DMS 273 (cell line): ENCODE results near the gene CBX1.
"Not testable (repeated sequence)": the region's sequence is repeated elsewhere in the genome, so short reads cannot be mapped to it uniquely, and the experiment has no call there.

Experiments used
- DNase-seq: peaks from one replicate; lab custom pipeline; 2025; ENCODE audit not compliant: unreplicated experiment; lab: John Stamatoyannopoulos, UW

CBX1 gene

DNA sequence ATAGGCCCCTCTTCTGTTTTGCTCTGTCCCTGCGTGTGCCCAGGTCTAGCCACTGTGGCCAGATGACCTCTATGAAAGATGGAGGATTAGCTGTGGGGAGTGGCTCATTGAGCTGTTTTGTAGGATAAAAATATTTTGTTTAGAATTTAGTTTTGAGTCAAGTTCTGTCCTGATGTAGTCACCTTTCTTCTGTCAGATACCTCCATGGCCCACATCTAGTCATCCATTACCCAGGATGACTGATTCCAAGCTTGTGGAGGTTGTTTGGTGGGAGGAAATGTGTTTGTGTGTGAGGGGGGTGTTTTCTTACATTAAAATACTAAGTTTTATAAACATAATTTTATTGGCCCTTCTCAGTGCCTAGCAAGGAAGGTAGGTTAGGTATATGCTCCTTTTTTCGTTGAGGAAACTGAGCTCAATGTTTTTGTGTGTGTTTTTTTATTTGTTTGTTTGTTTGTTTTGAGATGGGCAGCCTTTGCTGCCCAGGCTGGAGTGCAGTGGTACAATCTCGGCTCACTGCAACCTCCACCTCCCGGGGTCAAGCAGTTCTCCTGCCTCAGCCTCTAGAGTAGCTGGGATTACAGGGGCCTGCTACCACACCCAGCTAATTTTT, 22.6 kb upstream of the CBX1 start:
- no peak for DNase-seq

DNA sequence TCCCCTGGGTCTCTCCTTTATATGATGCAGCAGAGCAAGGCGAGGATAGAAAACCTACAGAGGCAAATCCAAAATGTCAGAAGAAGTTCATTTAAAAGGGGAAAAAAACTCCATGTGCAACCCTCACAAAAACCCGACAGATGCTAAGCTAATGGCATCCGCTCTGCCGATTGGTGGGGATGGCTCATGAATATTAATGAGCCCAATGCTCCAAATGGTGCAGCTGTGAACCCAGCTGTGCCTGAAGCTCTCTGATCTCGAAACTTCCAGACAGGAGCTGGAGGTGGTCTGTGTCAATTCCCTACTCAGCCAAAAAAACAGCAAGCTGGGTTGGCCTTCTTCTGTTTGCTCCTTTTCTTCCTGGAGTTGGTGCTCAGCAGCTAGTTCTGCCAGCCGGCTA, 21.8 kb upstream of the CBX1 start:
- DNase-seq = peak; percentile 96

DNA sequence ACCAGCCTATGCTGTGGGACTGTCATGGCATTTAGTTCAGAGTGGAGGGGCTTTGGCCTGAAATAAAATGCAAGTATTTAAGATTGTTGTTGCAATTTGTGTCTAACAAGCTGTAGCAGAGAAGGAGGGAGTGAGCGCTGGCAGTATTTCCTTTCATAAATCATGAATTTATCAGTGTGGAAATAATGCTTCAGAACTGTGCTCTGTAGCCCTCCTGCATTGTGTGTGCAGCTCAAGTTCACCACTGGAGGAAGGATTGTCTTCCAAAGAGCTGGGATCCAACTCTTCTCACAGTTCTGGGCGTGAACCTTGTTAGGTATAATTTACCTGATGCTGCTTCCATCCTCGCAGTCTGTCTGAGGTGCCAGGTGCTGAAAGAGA, 21.4 kb upstream of the CBX1 start:
- peak; percentile 67 for DNase-seq

DNA sequence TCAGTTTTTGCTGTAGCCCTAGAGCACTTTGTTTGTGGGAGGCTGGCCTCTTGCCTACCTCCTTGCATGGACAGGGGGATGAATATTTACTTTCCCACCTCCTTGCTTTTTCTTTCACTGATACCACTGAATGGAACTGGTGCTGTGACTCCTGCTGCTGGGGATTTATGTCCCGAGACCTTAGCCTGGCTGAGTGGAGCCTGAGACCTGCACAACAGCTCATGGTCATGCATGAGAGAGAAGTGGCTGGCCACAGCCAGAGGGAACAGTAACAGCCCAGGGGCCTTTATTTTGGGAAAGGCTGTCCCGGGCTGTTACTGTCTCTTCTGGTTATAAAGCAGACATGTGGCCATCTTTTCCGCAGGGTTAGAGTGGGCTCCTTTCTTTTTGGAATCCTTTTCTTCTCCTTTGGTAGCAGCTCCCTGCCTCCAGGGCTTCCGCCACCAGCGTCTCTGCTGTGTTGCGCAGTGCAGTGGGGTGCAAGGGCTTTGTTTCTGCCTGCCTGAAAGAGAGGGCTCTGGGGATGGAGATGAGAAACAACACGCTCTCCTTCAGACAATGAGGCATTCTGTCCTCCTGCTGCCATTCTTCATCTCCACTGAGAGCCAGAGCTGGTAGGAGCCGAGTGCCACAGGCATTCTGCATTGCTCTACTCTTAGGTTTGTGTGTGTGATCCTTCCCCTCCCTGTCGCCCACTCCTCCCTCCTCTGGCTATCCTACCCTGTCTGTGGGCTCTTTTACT, 20.8 kb upstream of the CBX1 start:
- DNase-seq = no peak

DNA sequence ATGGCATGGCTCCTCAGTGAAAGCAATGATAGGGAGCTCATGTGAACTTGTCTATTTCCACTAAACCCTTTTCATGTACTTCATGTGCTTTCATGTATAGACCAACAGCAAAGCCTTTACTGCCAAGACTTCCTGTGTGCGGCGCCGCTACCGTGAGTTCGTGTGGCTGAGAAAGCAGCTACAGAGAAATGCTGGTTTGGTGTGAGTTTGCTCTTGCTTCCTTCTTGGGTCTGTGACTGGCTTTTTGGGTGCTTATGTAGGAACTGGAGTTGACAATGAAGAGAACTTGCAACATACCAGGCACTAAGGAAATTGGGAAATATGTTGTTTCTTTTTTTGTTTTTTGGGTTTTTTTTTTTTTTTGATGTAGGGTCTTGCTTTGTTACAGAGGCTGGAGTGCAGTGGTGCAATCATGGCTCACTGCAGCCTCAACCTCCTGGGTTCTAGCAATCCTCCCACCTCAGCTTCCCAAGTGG, 12.0 kb upstream of the CBX1 start:
- DNase-seq = no peak

DNA sequence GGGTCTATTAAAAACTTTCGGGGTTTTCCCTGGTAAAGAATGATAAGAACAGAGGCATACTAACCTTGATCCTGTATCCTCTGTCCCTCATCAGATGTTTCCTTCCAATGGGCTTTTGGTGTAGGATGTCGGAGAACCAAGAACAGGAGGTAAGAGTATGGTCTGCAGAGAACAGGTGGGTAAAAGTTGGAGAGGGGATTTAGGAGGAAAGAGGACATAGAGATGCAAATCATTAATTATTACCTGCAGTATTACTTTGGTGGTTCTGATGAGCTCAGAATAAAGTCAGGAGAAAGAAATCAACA, 10.6 kb upstream of the CBX1 start:
- no peak for DNase-seq

DNA sequence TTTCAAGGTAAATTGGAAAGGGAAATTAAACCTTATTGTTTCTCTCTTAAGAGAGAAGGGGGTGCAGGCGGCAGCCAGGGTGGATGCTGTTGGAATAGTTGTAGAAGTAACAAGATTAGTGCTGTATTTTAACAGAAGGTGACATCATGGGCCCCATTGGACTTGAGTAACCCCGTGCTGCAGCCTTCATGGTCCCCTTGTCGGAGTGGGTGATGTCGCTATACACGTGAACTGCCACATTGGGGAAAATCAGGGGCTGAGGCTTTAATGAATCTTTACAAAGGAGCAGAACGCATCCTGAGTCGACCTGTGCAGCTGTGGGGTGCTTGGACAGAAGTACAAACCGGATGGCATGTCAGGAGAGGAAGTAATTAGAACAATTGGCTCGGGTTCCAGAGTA, 9.5 kb upstream of the CBX1 start:
- DNase-seq = no peak

DNA sequence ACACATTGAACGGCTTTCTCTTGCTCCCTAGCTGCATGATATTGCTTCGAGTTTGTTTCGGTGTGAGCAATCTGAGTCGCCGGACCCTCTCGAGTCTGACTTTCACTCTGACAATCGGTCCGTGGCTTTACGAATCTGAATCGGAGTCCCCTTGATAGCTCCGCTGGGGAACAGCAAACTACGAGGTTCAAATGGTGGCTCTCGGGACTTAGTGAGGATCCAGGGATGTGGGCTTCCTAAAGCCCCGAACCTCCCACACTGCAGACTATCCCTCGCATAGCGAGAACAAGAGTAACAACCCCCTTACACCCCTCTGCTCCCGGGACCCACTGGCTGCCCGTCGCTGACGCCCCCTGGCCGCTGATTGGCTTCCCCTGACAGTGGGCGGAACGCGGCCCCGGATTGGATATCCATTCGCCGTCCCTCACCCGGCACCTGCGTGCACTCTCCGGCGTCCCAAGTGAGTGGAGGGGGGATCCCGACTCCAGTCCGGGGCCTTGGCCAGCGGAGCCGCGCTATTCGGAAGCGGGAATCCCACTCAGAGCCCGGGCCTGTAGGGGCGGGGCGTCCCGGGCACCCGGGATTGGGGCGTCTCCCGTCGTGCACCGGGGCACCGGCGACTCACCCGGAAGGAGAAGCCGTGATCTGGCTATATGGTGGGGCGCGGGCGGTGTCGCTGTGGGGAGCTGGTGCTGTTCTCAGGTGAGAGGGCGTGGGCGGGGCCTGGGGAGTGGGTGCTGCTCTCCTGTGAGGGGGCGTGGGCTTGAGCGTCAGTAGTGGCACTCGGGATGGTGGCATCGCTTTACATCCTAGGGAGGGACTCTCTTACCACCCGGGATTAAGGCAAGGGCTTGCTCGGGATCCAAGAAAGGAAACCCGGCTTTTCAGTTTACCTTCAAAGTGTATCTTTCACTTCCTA, 6.1 kb upstream of the CBX1 start, which contains the start of gene SNX11:
Gene SNX11 (plus strand): TSS at position 630 of the 919 bp plus-strand sequence. CDS start 4,278 bp downstream, outside the sequence.
- DNase-seq = peak; percentile 96

DNA sequence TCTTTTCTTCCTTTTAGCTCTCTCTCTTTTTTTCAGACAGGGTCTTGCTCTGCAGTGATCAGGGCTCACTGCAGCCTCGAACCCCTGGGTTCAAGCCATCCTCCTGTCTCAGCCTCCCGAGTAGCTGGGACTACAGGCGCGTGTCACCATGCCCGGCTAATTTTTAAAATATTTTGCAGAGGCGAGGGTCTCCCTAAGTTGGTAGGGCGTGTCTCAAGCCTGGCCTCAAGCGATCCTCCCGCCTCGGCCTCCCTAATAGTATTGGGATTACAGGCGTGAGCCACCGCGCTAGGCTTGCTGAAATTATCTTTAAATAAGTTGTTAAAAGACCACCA, 5.5 kb upstream of the CBX1 start:
- no peak for DNase-seq

DNA sequence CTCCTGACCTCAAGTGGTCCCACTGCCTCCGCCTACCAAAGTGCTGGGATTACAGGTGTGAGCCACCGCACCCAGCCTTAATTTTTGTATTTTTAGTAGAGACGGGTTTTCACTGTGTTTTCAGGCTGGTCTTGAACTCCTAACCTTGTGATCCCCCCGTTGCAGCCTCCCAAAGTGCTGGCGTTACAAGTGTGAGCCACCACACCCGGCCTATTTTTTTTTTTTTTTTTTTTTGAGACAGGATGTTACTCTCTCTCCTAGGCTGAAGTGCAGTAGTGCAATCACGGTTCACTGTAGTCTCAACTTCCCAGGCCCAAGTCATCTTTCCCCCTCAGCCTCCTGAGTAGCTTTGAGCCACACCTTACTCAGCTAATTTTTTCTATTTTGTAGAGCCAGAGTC, 3.2 kb upstream of the CBX1 start:
- no peak for DNase-seq

DNA sequence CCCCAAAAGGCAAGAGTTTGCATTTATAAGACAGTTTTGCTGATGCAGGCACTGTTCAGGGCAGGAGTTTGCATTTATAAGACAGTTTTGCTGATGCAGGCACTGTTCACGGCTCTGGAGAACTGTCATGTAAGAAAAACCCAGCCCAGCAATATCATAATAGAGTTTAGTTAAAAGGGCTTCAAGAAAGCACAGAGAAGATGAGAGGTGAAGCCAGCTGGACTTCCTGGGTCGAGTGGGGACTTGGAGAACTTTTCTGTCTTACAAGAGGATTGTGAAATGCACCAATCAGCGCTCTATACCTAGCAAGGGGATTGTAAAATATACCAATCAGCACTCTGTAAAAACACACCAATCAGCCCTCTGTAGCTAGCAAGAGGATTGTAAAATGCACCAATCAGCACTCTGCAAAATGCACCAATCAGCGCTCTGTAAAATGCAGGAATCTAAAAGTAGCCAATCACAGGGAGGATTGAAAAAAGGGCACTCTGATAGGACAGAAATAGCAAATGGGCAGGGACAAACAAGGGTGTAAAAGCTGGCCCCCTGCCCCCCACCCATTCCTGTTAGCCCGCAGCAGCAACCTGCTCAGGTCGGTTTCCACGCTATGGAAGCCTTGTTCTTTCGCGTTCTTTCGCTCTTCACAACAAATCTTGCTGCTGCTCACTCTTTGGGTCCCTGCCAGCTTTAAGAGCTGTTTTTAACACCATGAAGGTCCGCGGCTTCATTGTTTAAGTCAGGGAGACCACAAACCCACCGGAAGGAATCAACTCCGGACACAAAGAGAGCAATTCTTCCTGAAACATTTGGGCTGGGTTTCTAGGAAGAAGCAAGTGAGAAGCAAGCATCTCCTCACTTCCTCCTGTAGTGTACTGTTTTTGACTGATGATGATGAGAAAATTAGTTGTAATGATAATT, 1.8 kb upstream of the CBX1 start:
- peak; percentile 30 for DNase-seq

DNA sequence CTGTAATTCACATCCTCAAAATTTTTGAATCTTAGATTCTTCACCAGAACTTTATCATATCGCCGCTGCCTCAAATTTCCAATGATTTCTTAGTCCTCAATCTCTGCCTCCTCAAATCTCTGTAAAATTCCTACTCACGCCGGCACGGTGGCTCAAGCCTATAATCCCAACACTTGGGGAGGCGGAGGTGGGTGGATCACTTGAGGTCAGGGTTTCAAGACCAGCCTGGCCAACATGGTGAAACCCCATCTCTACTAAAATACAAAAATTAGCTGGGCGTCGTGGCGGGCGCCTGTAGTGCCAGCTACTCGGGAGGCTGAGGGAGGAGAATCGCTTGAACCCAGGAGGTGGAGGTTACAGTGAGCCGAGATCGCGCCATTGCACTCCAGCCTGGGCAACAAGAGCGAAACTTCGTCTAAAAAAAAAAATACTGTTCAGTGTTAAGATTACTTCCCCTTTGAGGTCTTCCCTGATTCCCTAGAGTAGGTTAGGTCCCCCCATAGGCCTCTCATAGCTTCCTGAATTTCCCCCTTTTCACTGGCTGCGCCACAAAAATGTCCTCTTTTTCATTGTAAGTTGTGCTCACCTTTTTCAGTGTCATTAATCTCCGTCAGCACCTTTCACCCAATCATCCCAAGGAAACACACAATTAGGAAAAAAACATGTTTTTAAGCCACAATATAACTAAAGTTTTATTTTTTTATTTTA, 919 bp upstream of the CBX1 start:
- no peak for DNase-seq

DNA sequence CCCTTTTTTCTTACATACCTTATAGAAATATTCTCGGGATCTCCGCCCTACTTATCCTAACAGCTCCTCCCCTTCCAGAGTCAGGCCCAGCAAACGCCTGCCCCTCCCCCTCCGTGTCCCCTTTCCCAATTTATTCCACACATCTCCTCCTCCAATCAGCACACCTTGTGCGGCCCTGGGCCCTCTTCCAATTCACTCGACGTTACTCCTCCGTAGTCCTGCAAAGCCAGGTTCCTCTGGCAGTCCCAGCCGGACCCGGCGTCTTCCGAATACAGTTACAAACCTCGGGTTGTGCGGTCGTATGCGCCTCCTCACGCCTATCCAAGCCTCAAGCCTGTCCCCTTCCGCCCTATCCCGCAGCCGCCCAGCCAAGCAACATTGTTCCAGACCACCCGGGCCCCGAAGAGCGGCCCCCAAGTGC, 677 bp downstream of the CBX1 start:
- peak; percentile 88 for DNase-seq

DNA sequence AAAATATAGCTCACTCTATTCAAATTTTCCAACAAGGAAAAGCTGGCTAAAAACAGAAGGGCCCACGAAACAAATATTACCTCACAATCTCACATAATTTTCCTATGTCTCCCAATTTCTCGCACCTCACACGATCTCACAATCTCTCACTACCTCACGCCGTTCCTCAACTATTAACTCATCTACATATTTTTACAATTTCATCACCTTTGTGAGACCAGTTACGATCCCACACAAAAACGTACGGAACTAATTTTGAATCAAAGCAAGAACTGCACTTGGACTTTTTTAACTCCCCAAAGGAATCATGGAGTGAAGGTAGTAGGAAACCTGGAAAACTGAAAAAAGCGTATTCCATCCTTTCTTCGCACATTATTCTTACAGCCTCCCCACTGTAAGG, 1.1 kb downstream of the CBX1 start:
- DNase-seq = no peak

DNA sequence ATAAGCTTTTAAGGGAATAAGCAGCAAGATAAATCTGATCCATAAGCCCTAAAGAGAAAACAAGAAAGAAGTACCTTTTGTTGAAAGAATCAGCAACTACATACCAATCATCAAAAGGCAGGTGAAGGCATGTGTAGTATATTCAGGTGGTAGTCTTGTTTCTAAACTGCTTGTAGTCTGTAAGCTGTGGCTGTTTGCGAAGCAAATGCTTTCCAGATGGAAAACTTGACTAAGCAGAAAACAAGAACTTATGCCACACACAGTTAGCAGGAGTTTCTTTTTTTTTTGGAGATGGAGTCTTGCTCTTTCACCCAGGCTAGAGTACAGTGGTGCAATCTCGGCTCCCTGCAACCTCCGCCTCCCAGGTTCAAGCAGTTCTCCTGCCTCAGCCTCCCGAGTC, 5.7 kb downstream of the CBX1 start:
- no peak for DNase-seq

DNA sequence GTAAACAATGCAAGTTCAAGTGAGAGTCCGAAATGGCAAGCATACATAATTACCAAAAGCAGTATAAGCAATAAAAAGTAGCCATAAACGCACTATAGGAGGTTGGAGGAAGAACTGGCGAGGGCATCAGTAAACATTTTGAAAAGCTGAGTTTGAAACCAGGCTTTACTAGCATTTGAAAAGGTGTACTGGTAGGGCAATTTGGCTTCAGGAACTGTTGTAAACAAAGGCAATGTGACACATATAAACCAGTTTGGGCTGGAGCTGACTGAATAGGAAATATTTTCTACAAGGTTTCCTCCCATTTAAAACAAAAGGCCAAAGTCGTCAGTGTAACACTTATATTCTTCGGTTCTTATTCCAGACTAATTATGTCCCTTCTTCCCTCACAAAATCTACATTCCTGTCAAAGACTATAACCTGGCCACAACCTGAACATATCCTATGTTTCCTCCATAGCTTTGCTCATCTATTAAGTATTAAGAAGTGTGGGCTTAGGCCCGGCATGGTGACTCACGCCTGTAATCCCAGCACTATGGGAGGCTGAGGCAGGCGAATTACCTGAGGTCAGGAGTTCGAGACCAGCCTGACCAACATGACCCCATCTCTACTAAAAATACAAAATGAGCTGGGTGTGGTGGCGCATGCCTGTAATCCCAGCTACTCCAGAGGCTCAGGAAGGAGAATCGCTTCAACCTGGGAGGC, 7.8 kb downstream of the CBX1 start:
- no peak for DNase-seq

DNA sequence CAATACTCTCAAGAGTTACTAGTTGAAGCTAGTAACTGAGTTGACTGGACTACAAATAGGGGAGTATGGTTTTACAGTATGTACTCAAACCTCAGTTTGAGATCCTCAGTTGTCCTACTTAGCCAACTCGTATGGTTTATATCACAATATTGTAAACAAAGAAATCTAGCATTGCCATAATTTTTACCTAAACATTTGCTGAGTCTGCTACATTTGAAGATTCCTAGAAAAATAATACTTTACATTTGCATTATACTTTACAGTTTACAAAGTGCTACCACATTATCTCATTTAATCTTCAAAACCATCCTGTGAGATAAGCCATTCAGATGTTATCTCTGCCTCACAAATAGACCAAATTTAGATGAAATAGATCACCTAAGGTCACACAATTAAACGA, 16.3 kb downstream of the CBX1 start:
- DNase-seq = no peak

DNA sequence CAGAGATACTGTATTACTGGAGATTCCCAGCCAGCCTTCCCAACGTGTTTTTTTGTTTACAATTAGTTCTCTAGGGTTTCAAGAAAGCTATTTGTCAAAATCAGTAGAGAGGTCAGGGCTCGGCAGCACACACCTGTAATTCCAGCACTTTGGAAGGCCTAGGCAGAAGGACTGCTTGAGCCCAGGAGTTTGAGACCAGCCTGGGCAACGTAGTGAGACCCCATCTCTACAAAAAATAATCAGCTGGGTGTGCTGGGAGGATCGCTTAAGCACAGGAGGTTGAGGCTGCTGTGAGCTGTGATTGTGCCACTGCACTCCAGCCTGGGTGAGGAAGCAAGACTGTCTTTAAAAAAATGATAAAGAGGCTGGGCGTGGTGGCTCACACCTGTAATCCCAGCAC, 19.4 kb downstream of the CBX1 start:
- no peak for DNase-seq

DNA sequence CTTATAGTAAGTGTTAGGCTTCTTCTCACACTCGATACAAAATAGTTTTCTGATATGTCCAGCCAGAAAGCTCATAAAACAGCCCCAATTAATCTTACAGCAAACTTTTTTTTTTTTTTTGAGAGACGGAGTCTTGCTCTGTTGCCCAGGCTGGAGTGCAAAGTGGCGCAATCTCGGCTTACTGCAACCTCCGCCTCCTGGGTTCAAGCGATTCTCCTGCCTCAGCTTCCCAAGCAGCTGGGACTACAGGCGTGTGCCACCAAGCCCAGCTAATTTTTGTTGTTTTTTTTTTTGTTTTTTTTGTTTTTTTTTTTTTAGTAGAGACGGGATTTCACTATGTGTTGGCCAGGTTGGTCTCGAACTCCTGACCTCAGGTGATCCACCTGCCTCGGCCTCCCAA, 24.1 kb downstream of the CBX1 start:
- not testable (repeated sequence) for DNase-seq
